ENCODE results near the gene PACSIN3. TPM values are rescaled to one million over a fixed set of nuclear protein-coding genes. Genes with fewer than 3 reads are reported as not detected.

Gene PACSIN3
- total RNA-seq, 1 donor from 2014 or later, result 1.5 TPM

GRCh38 chr11:47179655-47179991 lies 6.6 kb downstream of the PACSIN3 start:
- POLR2A ChIA-PET, result interaction anchor here (1.1 kb wide), 1 partner anchor 35 kb away, joined by 7 read pairs; the partner anchor contains the start of gene DDB2
- Mint-ChIP-seq H3K36me3 (ENCODE audit: low read depth) (peaks cover 19% of the 10 kb centered on the region), H3K27ac (peak overlapping the region; percentile 41), H3K4me3 (no peak overlapping the region), H3K27me3 (peaks cover 7% of the 10 kb centered on the region), H3K4me1 (peaks cover 27% of the 10 kb centered on the region), H3K9me3 (no peaks in the 10 kb centered on the region)
- no peak for DNase-seq
- no peak for TF ChIP-seq CTCF (IDR thresholded peaks at IDR 0.05)
- ATAC-seq (ENCODE audit: low read depth), result no peak
- CTCF ChIA-PET, result interaction anchor here (0.8 to 3.7 kb wide), 6 partner anchors 35 to 228 kb away, joined by 3 to 40 read pairs (median 4); partner anchors contain the start of genes ACP2, DDB2, NR1H3 and SLC39A13
- intact Hi-C loops (cut with micrococcal nuclease), result no loop called here

GRCh38 chr11:47178737-47179654 lies 7.2 kb downstream of the PACSIN3 start:
- Mint-ChIP-seq H3K4me3 (no peak overlapping the region), H3K27me3 (peaks cover 4% of the 10 kb centered on the region), H3K27ac (peak overlapping the region; percentile 41), H3K36me3 (ENCODE audit: low read depth) (peaks cover 21% of the 10 kb centered on the region), H3K9me3 (no peaks in the 10 kb centered on the region), H3K4me1 (peaks cover 28% of the 10 kb centered on the region)
- intact Hi-C loops (cut with micrococcal nuclease), result no loop called here
- TF ChIP-seq CTCF (IDR thresholded peaks at IDR 0.05), result no peak
- ChIA-PET CTCF (interaction anchor here (0.9 to 3.7 kb wide), 11 partner anchors 8 to 275 kb away, joined by 3 to 40 read pairs (median 4); partner anchors contain the start of genes ACP2, DDB2, NR1H3 and SLC39A13), POLR2A (interaction anchor here (1.1 to 2.4 kb wide), 4 partner anchors 36 to 81 kb away, joined by 5 to 32 read pairs (median 8); partner anchors contain the start of genes ACP2 and DDB2)
- ATAC-seq (ENCODE audit: low read depth) (no peak), DNase-seq (no peak)

- Mint-ChIP-seq H3K27ac (peak overlapping the region; percentile 99), H3K4me3 (no peak overlapping the region), H3K27me3 (peaks cover under 1% of the 10 kb centered on the region), H3K4me1 (peaks cover 32% of the 10 kb centered on the region), H3K9me3 (no peaks in the 10 kb centered on the region), H3K36me3 (ENCODE audit: low read depth) (peaks cover 28% of the 10 kb centered on the region)
- ChIA-PET POLR2A (interaction anchor here (0.5 to 2.4 kb wide), 5 partner anchors 36 to 255 kb away, joined by 3 to 32 read pairs (median 5); partner anchors contain the start of genes ACP2 and DDB2), CTCF (interaction anchor here (0.8 to 3.7 kb wide), 9 partner anchors 9 to 275 kb away, joined by 3 to 40 read pairs (median 3); partner anchors contain the start of genes ACP2, DDB2, NR1H3 and SLC39A13)
- TF ChIP-seq CTCF (IDR thresholded peaks at IDR 0.05), result no peak
- DNase-seq (no peak), ATAC-seq (ENCODE audit: low read depth) (no peak)
- intact Hi-C loops (cut with micrococcal nuclease), result no loop called here
Measured at GRCh38 chr11:47178316-47178715, 7.9 kb downstream of the PACSIN3 start.

- peaks cover 32% of the 10 kb centered on the region for H3K36me3 Mint-ChIP-seq (ENCODE audit: low read depth)
- no peaks in the 10 kb centered on the region for H3K9me3 Mint-ChIP-seq
- ATAC-seq (ENCODE audit: low read depth), result no peak
- intact Hi-C loops (cut with micrococcal nuclease), result loop anchor here (1.0 to 2.0 kb wide), 16 partner anchors 8 to 675 kb away; partner anchors contain the start of genes ACP2, ARHGAP1, ATG13 and CELF1
- H3K4me1 Mint-ChIP-seq, result peaks cover 32% of the 10 kb centered on the region
- H3K27me3 Mint-ChIP-seq, result no peaks in the 10 kb centered on the region
- ChIA-PET POLR2A (interaction anchor here (0.5 to 2.4 kb wide), 8 partner anchors 14 to 255 kb away, joined by 3 to 32 read pairs (median 4); partner anchors contain the start of genes ACP2 and DDB2), CTCF (interaction anchor here (0.8 to 3.7 kb wide), 9 partner anchors 9 to 276 kb away, joined by 3 to 40 read pairs (median 3); partner anchors contain the start of genes ACP2, DDB2, NR1H3 and SLC39A13)
- TF ChIP-seq CTCF (IDR thresholded peaks at IDR 0.05), result no peak
- peak overlapping the region; percentile 99 for H3K27ac Mint-ChIP-seq
- DNase-seq, result no peak
- peak overlapping the region; percentile 98 for H3K4me3 Mint-ChIP-seq
Measured at GRCh38 chr11:47177846-47178245, 8.4 kb downstream of the PACSIN3 start.
